IMR-90 (cell line): ENCODE results near the gene CCNJL. TPM values are rescaled to one million over a fixed set of nuclear protein-coding genes. Genes with fewer than 3 reads are reported as not detected.

ENCODE experiments used
- ATAC-seq: fragments of 200-7000 bp; cut with Tn5 transposase; 2 replicates; pipeline ENCODE4 v1.9.1; 2020; ENCODE audit warnings: low read depth, mild to moderate bottlenecking, moderate library complexity
- BruUV-seq: library from RNA; stranded (reverse); fragments of 400-500 nt; replicated peaks from 2 replicates; lab custom pipeline; 2021; lab: Mats Ljungman, UMichigan
- CTCF ChIA-PET: fragments of 300-600 bp; formaldehyde crosslinking; extraction: SDS; loops from one replicate; lab custom pipeline; 2021; ENCODE audit warnings: antibody characterized with exemption; lab: Yijun Ruan, JAX
- POLR2A ChIA-PET: fragments of 300-600 bp; sonication (Branson Sonifier 250); formaldehyde crosslinking; loops from one replicate; lab custom pipeline; 2022; ENCODE audit warnings: antibody characterized with exemption; ENCODE audit not compliant: unreplicated experiment; lab: Charles Lee
- DNase-seq: peaks from one replicate; pipeline ENCODE4 v3.0.0; 2013
- H2AFZ ChIP-seq: replicated peaks from 2 replicates; pipeline ENCODE3; 2013; ENCODE audit warnings: low read length, mild to moderate bottlenecking; ENCODE audit not compliant: poor library complexity
- H2AK5ac ChIP-seq: 2 replicates; pipeline ENCODE4 v1.6.1; 2013; ENCODE audit warnings: low read depth, low read length, inconsistent platforms
- H2AK9ac ChIP-seq: replicated peaks from 2 replicates; pipeline ENCODE3; 2013; ENCODE audit warnings: mild to moderate bottlenecking, low read depth, low read length, moderate library complexity; ENCODE audit not compliant: poor library complexity
- H2BK120ac ChIP-seq: 2 replicates; pipeline ENCODE4 v1.6.1; 2013; ENCODE audit warnings: low read depth, low read length, inconsistent platforms
- H2BK15ac ChIP-seq: 3 replicates; pipeline ENCODE4 v1.6.1; 2013; ENCODE audit warnings: low read depth, low read length, inconsistent platforms
- H2BK20ac ChIP-seq: 2 replicates; pipeline ENCODE4 v1.6.1; 2013; ENCODE audit warnings: low read depth, mild to moderate bottlenecking, inconsistent platforms, low read length, moderate library complexity
- H2BK5ac ChIP-seq: 2 replicates; pipeline ENCODE4 v1.6.1; 2013; ENCODE audit warnings: mild to moderate bottlenecking, low read depth, low read length, inconsistent platforms; ENCODE audit not compliant: poor library complexity, severe bottlenecking
- H3K14ac ChIP-seq: replicated peaks from 2 replicates; pipeline ENCODE4 v1.6.1; 2013; ENCODE audit warnings: low read depth, low read length, inconsistent platforms
- H3K18ac ChIP-seq: 2 replicates; pipeline ENCODE4 v1.6.1; 2013; ENCODE audit warnings: low read depth, low read length, control low read depth
- H3K23ac ChIP-seq: 2 replicates; pipeline ENCODE4 v1.6.1; 2013; ENCODE audit warnings: low read depth, low read length, inconsistent platforms
- H3K27ac ChIP-seq: 2 replicates; pipeline ENCODE4 v1.5.1; 2013; ENCODE audit warnings: mild to moderate bottlenecking, control low read depth, low read length; ENCODE audit not compliant: insufficient read depth
- H3K27me3 ChIP-seq: 2 replicates; pipeline ENCODE4 v1.6.1; 2013; ENCODE audit warnings: low read length; ENCODE audit not compliant: control insufficient read depth, insufficient read depth
- H3K36me3 ChIP-seq: 2 replicates; pipeline ENCODE4 v1.6.1; 2013; ENCODE audit warnings: low read length, mixed read lengths; ENCODE audit not compliant: control insufficient read depth, insufficient read depth
- H3K4ac ChIP-seq: 2 replicates; pipeline ENCODE4 v1.6.1; 2013; ENCODE audit warnings: low read depth, low read length, inconsistent platforms
- H3K4me1 ChIP-seq: 2 replicates; pipeline ENCODE4 v1.6.1; 2013; ENCODE audit warnings: low read length, mixed read lengths; ENCODE audit not compliant: control insufficient read depth, insufficient read depth
- H3K4me2 ChIP-seq: 2 replicates; pipeline ENCODE4 v1.6.1; 2013; ENCODE audit warnings: low read depth, mild to moderate bottlenecking, control low read depth, low read length, moderate library complexity
- H3K4me3 ChIP-seq: 2 replicates; pipeline ENCODE4 v1.5.1; 2013; ENCODE audit warnings: low read depth, mild to moderate bottlenecking, control low read depth, low read length, moderate library complexity; ENCODE audit not compliant: insufficient read depth
- H3K56ac ChIP-seq: 2 replicates; pipeline ENCODE4 v1.6.1; 2013; ENCODE audit warnings: low read length, inconsistent platforms; ENCODE audit not compliant: insufficient read depth; ENCODE audit errors: extremely low read depth
- H3K79me1 ChIP-seq, 2 experiments: 2 replicates each; pipeline ENCODE4 v1.6.1; 2013; ENCODE audit warnings: low read length in 2 of 2, inconsistent platforms in 1 of 2, low read depth in 1 of 2
- H3K9ac ChIP-seq: 2 replicates; pipeline ENCODE4 v1.6.1; 2013; ENCODE audit warnings: low read depth, low read length, control low read depth
- H3K9me1 ChIP-seq: 2 replicates; pipeline ENCODE4 v1.6.1; 2013; ENCODE audit warnings: low read length, inconsistent platforms; ENCODE audit not compliant: insufficient read depth
- H3K9me3 ChIP-seq: 2 replicates; pipeline ENCODE4 v1.6.1; 2013; ENCODE audit warnings: low read length; ENCODE audit not compliant: control insufficient read depth, insufficient read depth
- H4K20me1 ChIP-seq: 2 replicates; pipeline ENCODE4 v1.6.1; 2013; ENCODE audit warnings: low read length, inconsistent platforms; ENCODE audit not compliant: insufficient read depth
- H4K5ac ChIP-seq: 2 replicates; pipeline ENCODE4 v1.6.1; 2013; ENCODE audit warnings: mild to moderate bottlenecking, low read depth, low read length, control low read depth
- H4K8ac ChIP-seq, 2 experiments: 2 replicates each; pipeline ENCODE4 v1.6.1; 2013; ENCODE audit warnings: low read depth in 2 of 2, low read length in 2 of 2, control low read depth in 1 of 2, inconsistent platforms in 1 of 2
- H4K91ac ChIP-seq: 2 replicates; pipeline ENCODE4 v1.6.1; 2013; ENCODE audit warnings: low read depth, low read length, inconsistent platforms; ENCODE audit not compliant: insufficient read depth
- BHLHE40 ChIP-seq: fragments of 150-350 bp; IDR thresholded peaks from 2 replicates; pipeline ENCODE4 v1.6.1; 2016; ENCODE audit warnings: mild to moderate bottlenecking, low read depth, low read length
- CEBPB ChIP-seq: IDR thresholded peaks from 2 replicates; pipeline ENCODE4 v1.6.1; 2012; ENCODE audit warnings: low read depth, low read length, improper control_type of control experiment
- CHD1 ChIP-seq: IDR thresholded peaks from 2 replicates; pipeline ENCODE4 v1.6.1; 2012; ENCODE audit warnings: low read depth, low read length, improper control_type of control experiment
- FOS ChIP-seq: fragments of 150-350 bp; IDR thresholded peaks from 2 replicates; pipeline ENCODE4 v1.6.1; 2016; ENCODE audit warnings: low read depth, low read length
- MAFK ChIP-seq: IDR thresholded peaks from 2 replicates; pipeline ENCODE4 v1.6.1; 2012; ENCODE audit warnings: low read depth, low read length, improper control_type of control experiment
- MAZ ChIP-seq: IDR thresholded peaks from 2 replicates; pipeline ENCODE4 v1.6.1; 2012; ENCODE audit warnings: low read depth, mild to moderate bottlenecking, low read length, improper control_type of control experiment, moderate library complexity, borderline replicate concordance
- MXI1 ChIP-seq: IDR thresholded peaks from 2 replicates; pipeline ENCODE4 v1.6.1; 2012; ENCODE audit warnings: low read depth, mild to moderate bottlenecking, low read length, moderate library complexity, borderline replicate concordance
- NFE2L2 ChIP-seq: fragments of 150-350 bp; IDR thresholded peaks from 2 replicates; pipeline ENCODE4 v1.6.1; 2016; ENCODE audit warnings: low read depth, mild to moderate bottlenecking, low read length
- POLR2A ChIP-seq: IDR thresholded peaks from 2 replicates; pipeline ENCODE4 v1.6.1; 2012; ENCODE audit warnings: mild to moderate bottlenecking, low read depth, low read length
- RAD21 ChIP-seq: IDR thresholded peaks from 2 replicates; pipeline ENCODE4 v1.6.1; 2012; ENCODE audit warnings: low read length, improper control_type of control experiment
- RCOR1 ChIP-seq: IDR thresholded peaks from 2 replicates; pipeline ENCODE4 v1.6.1; 2012; ENCODE audit warnings: mild to moderate bottlenecking, low read length, improper control_type of control experiment; ENCODE audit not compliant: insufficient replicate concordance
- RFX5 ChIP-seq: IDR thresholded peaks from 2 replicates; pipeline ENCODE4 v1.8.0; 2012; ENCODE audit warnings: low read depth, mild to moderate bottlenecking, low read length, moderate library complexity
- SMC3 ChIP-seq: fragments of 150-350 bp; IDR thresholded peaks from 2 replicates; pipeline ENCODE4 v1.6.1; 2016; ENCODE audit warnings: low read depth, mild to moderate bottlenecking, antibody characterized with exemption, low read length, moderate library complexity
- USF2 ChIP-seq: fragments of 150-350 bp; IDR thresholded peaks from 2 replicates; pipeline ENCODE4 v1.6.1; 2017; ENCODE audit warnings: mild to moderate bottlenecking, antibody characterized with exemption, low read length, low read depth
- WGBS, 2 experiments: methylation state at CpG; one replicate each; pipeline versions ENCODE4 v1.1.5 to v1.1.7; 2013; ENCODE audit warnings: missing lambda C conversion rate in 2 of 2; ENCODE audit not compliant: insufficient read length in 1 of 2; ENCODE audit errors: extremely low coverage in 2 of 2; 5-methylcytosine and 5-hydroxymethylcytosine counted together
- dilution Hi-C: fragments of 300-500 bp; cut with HindIII; formaldehyde crosslinking; loops from one replicate; pipeline ENCODE4 v1.14.3; 2018; ENCODE audit warnings: low sequenced_read_pairs; ENCODE audit not compliant: unreplicated experiment
- in situ Hi-C: fragments of 300-500 bp; cut with MboI; formaldehyde crosslinking; loops from 3 replicates; pipeline ENCODE4 v1.14.3; 2019; ENCODE audit warnings: low sequenced_read_pairs, inconsistent platforms, mixed read lengths
- intact Hi-C: fragments of 100-400 bp; cut with micrococcal nuclease; formaldehyde crosslinking; loops from 2 replicates; pipeline ENCODE4 v1.10.0; 2022
- polyA plus RNA-seq, 3 experiments: library from polyadenylated mRNA; depleted of rRNA; stranded (reverse); fragments of >200 nt; gene quantifications; 2 replicates each; pipeline ENCODE4 v1.2.3, GENCODE V29; 2012; ENCODE audit warnings: low replicate concordance in 1 of 3
- total RNA-seq: library from RNA; depleted of rRNA; stranded (reverse); fragments of >200 nt; gene quantifications from 2 replicates; pipeline ENCODE4 v1.2.3, GENCODE V29; 2012
- TF ChIP-seq, protein P1 (sequence below): fragments of 150-350 bp; IDR thresholded peaks from 2 replicates; pipeline ENCODE4 v1.6.1; 2016; ENCODE audit warnings: low read depth, mild to moderate bottlenecking, low read length, moderate library complexity, borderline replicate concordance
- TF ChIP-seq, protein P2 (sequence below): conservative IDR thresholded peaks from 2 replicates; pipeline ENCODE4 v1.5.1; 2012; ENCODE audit warnings: mild to moderate bottlenecking, low read depth, low read length, improper control_type of control experiment

CCNJL gene
- total and polyA plus RNA-seq, 2 of the 4 experiments (the other 2 are of a cell fraction) = 2.0 to 3.8 TPM

GRCh38 chr5:160219356-160219755 is 93.0 kb downstream of the CCNJL start:
- Histone ChIP-seq H3K4me1 (no peaks in the 10 kb centered on the region), H2AK5ac (no peak overlapping the region), H3K23ac (no peak overlapping the region), H3K27ac (no peak overlapping the region), H3K36me3 (no peaks in the 10 kb centered on the region), H3K9me1 (no peaks in the 10 kb centered on the region), H4K91ac (no peak overlapping the region), H2BK15ac (no peak overlapping the region), H4K20me1 (no peaks in the 10 kb centered on the region), H2BK5ac (no peak overlapping the region), H3K4ac (no peak overlapping the region), H2AK9ac (no peak overlapping the region), H3K9ac (no peak overlapping the region), H3K4me2 (no peak overlapping the region), H3K56ac (no peak overlapping the region), H3K18ac (no peak overlapping the region), H3K14ac (no peak overlapping the region), H3K9me3 (no peaks in the 10 kb centered on the region), H2AFZ (no peak overlapping the region), H2BK20ac (no peak overlapping the region), H3K79me1 (no peaks in the 10 kb centered on the region), H2BK120ac (no peak overlapping the region), H3K4me3 (no peak overlapping the region), H4K8ac (no peak overlapping the region), H4K5ac (no peak overlapping the region), H3K27me3 (peaks cover 8% of the 10 kb centered on the region)
- POLR2A ChIA-PET = no interaction called here
- no TSS peak for BruUV-seq
- CTCF ChIA-PET = no interaction called here
- ATAC-seq = no peak
- TF ChIP-seq, protein P1, sequence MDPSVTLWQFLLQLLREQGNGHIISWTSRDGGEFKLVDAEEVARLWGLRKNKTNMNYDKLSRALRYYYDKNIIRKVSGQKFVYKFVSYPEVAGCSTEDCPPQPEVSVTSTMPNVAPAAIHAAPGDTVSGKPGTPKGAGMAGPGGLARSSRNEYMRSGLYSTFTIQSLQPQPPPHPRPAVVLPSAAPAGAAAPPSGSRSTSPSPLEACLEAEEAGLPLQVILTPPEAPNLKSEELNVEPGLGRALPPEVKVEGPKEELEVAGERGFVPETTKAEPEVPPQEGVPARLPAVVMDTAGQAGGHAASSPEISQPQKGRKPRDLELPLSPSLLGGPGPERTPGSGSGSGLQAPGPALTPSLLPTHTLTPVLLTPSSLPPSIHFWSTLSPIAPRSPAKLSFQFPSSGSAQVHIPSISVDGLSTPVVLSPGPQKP = no peak
- TF ChIP-seq, protein P2, sequence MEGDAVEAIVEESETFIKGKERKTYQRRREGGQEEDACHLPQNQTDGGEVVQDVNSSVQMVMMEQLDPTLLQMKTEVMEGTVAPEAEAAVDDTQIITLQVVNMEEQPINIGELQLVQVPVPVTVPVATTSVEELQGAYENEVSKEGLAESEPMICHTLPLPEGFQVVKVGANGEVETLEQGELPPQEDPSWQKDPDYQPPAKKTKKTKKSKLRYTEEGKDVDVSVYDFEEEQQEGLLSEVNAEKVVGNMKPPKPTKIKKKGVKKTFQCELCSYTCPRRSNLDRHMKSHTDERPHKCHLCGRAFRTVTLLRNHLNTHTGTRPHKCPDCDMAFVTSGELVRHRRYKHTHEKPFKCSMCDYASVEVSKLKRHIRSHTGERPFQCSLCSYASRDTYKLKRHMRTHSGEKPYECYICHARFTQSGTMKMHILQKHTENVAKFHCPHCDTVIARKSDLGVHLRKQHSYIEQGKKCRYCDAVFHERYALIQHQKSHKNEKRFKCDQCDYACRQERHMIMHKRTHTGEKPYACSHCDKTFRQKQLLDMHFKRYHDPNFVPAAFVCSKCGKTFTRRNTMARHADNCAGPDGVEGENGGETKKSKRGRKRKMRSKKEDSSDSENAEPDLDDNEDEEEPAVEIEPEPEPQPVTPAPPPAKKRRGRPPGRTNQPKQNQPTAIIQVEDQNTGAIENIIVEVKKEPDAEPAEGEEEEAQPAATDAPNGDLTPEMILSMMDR = no peak
- no peak for TF ChIP-seq CHD1
- TF ChIP-seq RFX5 = no peak
- TF ChIP-seq NFE2L2 = no peak
- TF ChIP-seq MXI1 = no peak
- no peak for TF ChIP-seq RAD21
- no peak for TF ChIP-seq FOS
- TF ChIP-seq RCOR1 = no peak
- TF ChIP-seq SMC3 = no peak
- TF ChIP-seq CEBPB = no peak
- no peak for TF ChIP-seq POLR2A
- TF ChIP-seq BHLHE40 = no peak
- no peak for TF ChIP-seq USF2
- TF ChIP-seq MAZ = no peak
- no peak for TF ChIP-seq MAFK
- dilution Hi-C loops = no loop called here
- DNase-seq = no peak
- intact Hi-C loops = no loop called here
- WGBS, 2 experiments = no CpG with 5 or more reads among the region's 4 CpGs
- in situ Hi-C loops = no loop called here
